Astrocyte (in vitro differentiated cells and primary cell): ENCODE measurements around the gene FAM124A. TPM values are rescaled to one million over a fixed set of nuclear protein-coding genes. Genes with fewer than 3 reads are reported as not detected.
A peak's percentile ranks its signal among the peaks of the same experiment; 100 is the strongest.

Experiments used
- DNase-seq: peaks from one replicate; pipeline ENCODE4 v3.0.0-alpha.2; 2010; ENCODE audit warnings: low read depth
- FAIRE-seq: peaks from 2 replicates; lab custom pipeline; 2011; peaks lifted over from hg19 to GRCh38; lab: Jason Lieb, UNC
- H2AFZ ChIP-seq: 2 replicates; pipeline ENCODE4 v1.6.0; 2012; ENCODE audit warnings: low read depth, low read length, inconsistent platforms
- H3K27ac ChIP-seq: 2 replicates; pipeline ENCODE4 v1.5.1; 2011; ENCODE audit warnings: low read depth, low read length, inconsistent platforms
- H3K27me3 ChIP-seq: 2 replicates; pipeline ENCODE4 v1.6.0; 2011; ENCODE audit warnings: low read length, inconsistent platforms; ENCODE audit not compliant: insufficient read depth
- H3K36me3 ChIP-seq: 2 replicates; pipeline ENCODE4 v1.5.1; 2011; ENCODE audit warnings: low read length, inconsistent platforms; ENCODE audit not compliant: insufficient read depth
- H3K4me1 ChIP-seq: 2 replicates; pipeline ENCODE4 v1.5.1; 2011; ENCODE audit warnings: low read length, inconsistent platforms; ENCODE audit not compliant: insufficient read depth
- H3K4me2 ChIP-seq: 2 replicates; pipeline ENCODE4 v1.6.0; 2012; ENCODE audit warnings: low read length, inconsistent platforms
- H3K4me3 ChIP-seq: 2 replicates; pipeline ENCODE4 v1.5.1; 2011; ENCODE audit warnings: low read depth, mild to moderate bottlenecking, low read length, inconsistent platforms; ENCODE audit not compliant: insufficient read depth
- H3K79me2 ChIP-seq: 2 replicates; pipeline ENCODE4 v1.6.0; 2012; ENCODE audit warnings: mild to moderate bottlenecking, low read length, inconsistent platforms; ENCODE audit not compliant: insufficient read depth
- H3K9ac ChIP-seq: 2 replicates; pipeline ENCODE4 v1.6.0; 2012; ENCODE audit warnings: mild to moderate bottlenecking, low read length, inconsistent platforms
- H3K9me3 ChIP-seq: 2 replicates; pipeline ENCODE4 v1.5.1; 2012; ENCODE audit warnings: low read depth, mild to moderate bottlenecking, low read length, inconsistent platforms; ENCODE audit not compliant: insufficient read depth
- H4K20me1 ChIP-seq: 2 replicates; pipeline ENCODE4 v1.6.0; 2012; ENCODE audit warnings: low read length, inconsistent platforms; ENCODE audit not compliant: insufficient read depth
- H3K27ac Mint-ChIP-seq: one replicate; pipeline ENCODE4 v1.8.0; 2021; ENCODE audit warnings: mild to moderate bottlenecking, mixed read lengths; ENCODE audit not compliant: unreplicated experiment
- H3K27me3 Mint-ChIP-seq: one replicate; pipeline ENCODE4 v1.8.0; 2021; ENCODE audit warnings: low read depth, mixed read lengths; ENCODE audit not compliant: unreplicated experiment
- H3K36me3 Mint-ChIP-seq: one replicate; pipeline ENCODE4 v1.8.0; 2021; ENCODE audit warnings: low read depth, mixed read lengths; ENCODE audit not compliant: unreplicated experiment
- H3K4me1 Mint-ChIP-seq: one replicate; pipeline ENCODE4 v1.8.0; 2021; ENCODE audit warnings: low read depth, mixed read lengths; ENCODE audit not compliant: unreplicated experiment
- H3K4me3 Mint-ChIP-seq: one replicate; pipeline ENCODE4 v1.8.0; 2021; ENCODE audit warnings: mild to moderate bottlenecking, moderate library complexity, mixed read lengths; ENCODE audit not compliant: unreplicated experiment
- H3K9me3 Mint-ChIP-seq: one replicate; pipeline ENCODE4 v1.8.0; 2021; ENCODE audit warnings: mild to moderate bottlenecking, mixed read lengths; ENCODE audit not compliant: unreplicated experiment
- CTCF ChIP-seq: IDR thresholded peaks from 2 replicates; pipeline ENCODE4 v1.5.1; 2011; ENCODE audit warnings: low read depth, mild to moderate bottlenecking, inconsistent platforms, low read length, moderate library complexity; ENCODE audit not compliant: insufficient read depth
- EZH2 ChIP-seq: IDR thresholded peaks from 2 replicates; pipeline ENCODE4 v1.6.1; 2012; ENCODE audit warnings: mild to moderate bottlenecking, low read length, inconsistent platforms; ENCODE audit not compliant: insufficient read depth
- total RNA-seq: library from RNA; stranded (reverse); gene quantifications from 2 replicates; pipeline ENCODE4 v1.2.1, GENCODE V29; 2021

Gene FAM124A
- total RNA-seq, 1 donor from 2014 or later, result 1.1 TPM

GRCh38 chr13:51333826-51334225 lies 111.6 kb downstream of the FAM124A start:
- H3K4me1 ChIP-seq, result peaks cover 11% of the 10 kb centered on the region
- no peak overlapping the region for H3K4me3 ChIP-seq
- H3K27me3 ChIP-seq, result no peaks in the 10 kb centered on the region
- FAIRE-seq (peak; percentile 39), DNase-seq (no peak)
- no peaks in the 10 kb centered on the region for H3K9me3 Mint-ChIP-seq
- H3K9ac ChIP-seq, result no peak overlapping the region
- no peaks in the 10 kb centered on the region for H3K27me3 Mint-ChIP-seq
- no peak overlapping the region for H3K27ac ChIP-seq
- no peaks in the 10 kb centered on the region for H3K79me2 ChIP-seq
- no peak overlapping the region for H3K4me2 ChIP-seq
- H3K36me3 Mint-ChIP-seq, result no peaks in the 10 kb centered on the region
- peaks cover 22% of the 10 kb centered on the region for H3K4me1 Mint-ChIP-seq
- no peaks in the 10 kb centered on the region for H3K9me3 ChIP-seq
- H3K4me3 Mint-ChIP-seq, result no peak overlapping the region
- no peak overlapping the region for H3K27ac Mint-ChIP-seq
- H2AFZ ChIP-seq, result no peak overlapping the region
- no peak for TF ChIP-seq EZH2
- TF ChIP-seq CTCF, result no peak
- no peaks in the 10 kb centered on the region for H4K20me1 ChIP-seq
- no peaks in the 10 kb centered on the region for H3K36me3 ChIP-seq

Other genes with a start within 250 kb of the FAM124A start
- not detected in 2 replicates for gene C13orf42, start 111.1 kb upstream of the FAM124A start, total RNA-seq
- not detected in 2 replicates for gene SERPINE3, start 117.3 kb downstream of the FAM124A start, total RNA-seq
- 47.6 and 47.9 TPM in 2 replicates for gene INTS6, start 230.6 kb downstream of the FAM124A start, total RNA-seq